GM13976 (cell line): ENCODE data around the gene RITA1.

Experiments used
- DNase-seq: peaks from one replicate; pipeline ENCODE4 v3.0.0; 2012; ENCODE audit warnings: low spot score
- in situ Hi-C: fragments of 300-500 bp; cut with MboI; formaldehyde crosslinking; loops from one replicate; pipeline ENCODE4 v1.12.0; 2022; ENCODE audit warnings: low sequenced_read_pairs, mixed read lengths, inconsistent platforms; ENCODE audit not compliant: unreplicated experiment
- TF ChIP-seq, protein P1 (sequence below): IDR thresholded peaks from 2 replicates; pipeline ENCODE4 v1.5.1; 2012; ENCODE audit warnings: borderline replicate concordance, mild to moderate bottlenecking; ENCODE audit not compliant: insufficient read depth; ENCODE audit errors: extremely low read depth, missing control alignments, control extremely low read depth

RITA1 gene

DNA sequence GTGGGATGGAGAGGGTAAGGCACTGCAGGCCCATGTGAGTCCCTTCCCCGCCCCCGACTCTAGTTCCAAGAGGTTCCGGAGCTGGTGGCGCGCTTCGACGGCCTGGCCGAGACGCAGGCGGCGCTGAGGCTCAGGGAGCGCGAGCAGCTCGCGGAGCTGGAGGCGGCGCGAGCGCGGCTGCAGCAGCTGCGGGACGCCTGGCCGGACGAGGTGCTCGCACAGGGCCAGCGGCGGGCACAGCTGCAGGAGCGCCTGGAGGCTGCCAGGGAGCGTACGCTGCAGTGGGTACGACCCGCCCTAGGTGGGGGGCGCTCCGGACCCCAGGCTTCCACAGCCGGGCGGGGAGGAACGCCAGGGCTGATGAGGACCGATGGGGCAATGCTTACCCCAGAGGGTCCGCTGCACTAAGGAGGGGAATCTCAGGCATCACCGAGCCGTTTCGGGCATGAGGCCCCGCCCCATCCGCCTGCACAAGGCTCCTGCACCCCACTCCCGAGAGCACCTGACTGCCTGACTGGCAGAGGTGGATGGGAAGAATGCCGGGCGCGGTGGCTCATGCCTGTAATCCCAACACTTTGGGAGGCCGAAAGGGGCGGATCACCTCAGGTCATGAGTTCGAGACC is 31.1 kb upstream of the RITA1 start:
- no peak for DNase-seq
- in situ Hi-C loops: loop anchor here (10.0 kb wide), 1 partner anchor 110 kb away; no protein-coding TSS in a partner anchor

DNA sequence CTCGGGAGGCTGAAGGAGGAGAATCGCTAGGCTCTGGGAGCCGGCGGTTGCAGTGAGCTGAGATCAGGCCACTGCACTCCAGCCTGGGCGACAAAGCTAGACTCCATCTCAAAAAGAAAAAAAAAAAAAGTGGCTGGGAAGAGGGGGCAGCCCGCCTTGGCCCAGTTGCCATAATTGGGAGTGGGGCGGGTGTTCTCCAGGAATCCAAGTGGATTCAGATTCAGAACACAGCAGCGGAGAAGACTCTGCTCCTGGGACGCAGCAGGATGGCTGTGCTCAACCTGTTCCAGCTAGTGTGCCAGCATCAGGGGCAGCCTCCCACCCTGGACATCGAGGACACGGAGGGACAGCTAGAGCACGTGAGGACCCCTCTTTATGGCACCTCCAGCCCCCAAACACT is 30.5 kb upstream of the RITA1 start:
- no peak for DNase-seq
- in situ Hi-C loops: loop anchor here (10.0 kb wide), 1 partner anchor 110 kb away; no protein-coding TSS in a partner anchor
- TF ChIP-seq, protein P1, sequence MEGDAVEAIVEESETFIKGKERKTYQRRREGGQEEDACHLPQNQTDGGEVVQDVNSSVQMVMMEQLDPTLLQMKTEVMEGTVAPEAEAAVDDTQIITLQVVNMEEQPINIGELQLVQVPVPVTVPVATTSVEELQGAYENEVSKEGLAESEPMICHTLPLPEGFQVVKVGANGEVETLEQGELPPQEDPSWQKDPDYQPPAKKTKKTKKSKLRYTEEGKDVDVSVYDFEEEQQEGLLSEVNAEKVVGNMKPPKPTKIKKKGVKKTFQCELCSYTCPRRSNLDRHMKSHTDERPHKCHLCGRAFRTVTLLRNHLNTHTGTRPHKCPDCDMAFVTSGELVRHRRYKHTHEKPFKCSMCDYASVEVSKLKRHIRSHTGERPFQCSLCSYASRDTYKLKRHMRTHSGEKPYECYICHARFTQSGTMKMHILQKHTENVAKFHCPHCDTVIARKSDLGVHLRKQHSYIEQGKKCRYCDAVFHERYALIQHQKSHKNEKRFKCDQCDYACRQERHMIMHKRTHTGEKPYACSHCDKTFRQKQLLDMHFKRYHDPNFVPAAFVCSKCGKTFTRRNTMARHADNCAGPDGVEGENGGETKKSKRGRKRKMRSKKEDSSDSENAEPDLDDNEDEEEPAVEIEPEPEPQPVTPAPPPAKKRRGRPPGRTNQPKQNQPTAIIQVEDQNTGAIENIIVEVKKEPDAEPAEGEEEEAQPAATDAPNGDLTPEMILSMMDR: no peak

More for the DNA sequence above, 31.1 kb upstream of the RITA1 start:
- TF ChIP-seq, protein P1: no peak

- no peak for DNase-seq
- in situ Hi-C loops: loop anchor here (10.0 kb wide), 1 partner anchor 111 kb away; no protein-coding TSS in a partner anchor
- TF ChIP-seq, protein P1: no peak
These were observed 29.9 kb upstream of the RITA1 start for GRCh38 chr12:113155646-113156045.

DNA sequence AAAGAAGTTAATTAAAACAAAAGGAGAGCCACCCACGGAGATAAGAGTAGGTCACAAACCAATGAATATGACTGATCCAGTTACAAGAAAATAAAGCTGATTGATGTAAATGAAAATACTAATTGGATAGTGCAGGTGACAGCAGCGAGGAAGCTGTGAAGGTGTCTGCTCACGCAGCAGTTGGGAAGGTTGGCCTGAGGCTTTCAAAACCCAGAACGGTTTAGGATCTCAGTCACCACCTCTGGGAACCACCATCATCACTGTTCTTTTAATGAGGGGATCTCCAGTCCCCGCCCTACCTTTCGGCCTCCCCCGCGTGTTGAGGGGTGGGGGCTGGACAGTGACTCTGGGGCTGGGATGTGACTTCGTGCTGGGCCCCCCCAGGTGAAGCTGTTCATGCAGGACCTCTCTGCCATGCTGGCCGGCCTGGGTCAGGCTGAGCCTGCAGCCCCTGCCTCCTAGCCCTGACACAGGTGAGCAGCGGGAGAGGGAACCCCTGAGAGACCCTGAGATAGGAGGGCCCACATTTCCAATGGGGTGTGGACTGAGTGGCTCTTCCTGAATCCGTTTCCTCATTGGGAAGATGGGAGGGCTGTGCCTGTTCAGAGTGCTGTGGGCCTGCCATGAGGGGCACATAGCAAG is 28.2 kb upstream of the RITA1 start:
- in situ Hi-C loops: loop anchor here (10.0 kb wide), 1 partner anchor 113 kb away; no protein-coding TSS in a partner anchor
- TF ChIP-seq, protein P1: no peak
- no peak for DNase-seq

GRCh38 chr12:113158439-113159203 is 26.9 kb upstream of the RITA1 start:
- TF ChIP-seq, protein P1: no peak
- no peak for DNase-seq
- in situ Hi-C loops: loop anchor here (10.0 kb wide), 1 partner anchor 114 kb away; no protein-coding TSS in a partner anchor

- DNase-seq: no peak
These were observed 25.6 kb upstream of the RITA1 start for GRCh38 chr12:113159937-113160336.

More at GRCh38 chr12:113159937-113160336, 25.6 kb upstream of the RITA1 start:
- TF ChIP-seq, protein P1: no peak
- in situ Hi-C loops: loop anchor here (10.0 kb wide), 1 partner anchor 115 kb away; no protein-coding TSS in a partner anchor
